ENCODE data around the gene CDC40. TPM values are rescaled to one million over a fixed set of nuclear protein-coding genes. Genes with fewer than 3 reads are reported as not detected.
"Not testable (repeated sequence)": the region's sequence is repeated elsewhere in the genome, so short reads cannot be mapped to it uniquely, and the experiment has no call there.

Gene CDC40
- total RNA-seq, 1 donor from 2014 or later, result 10.0 TPM

- peaks cover 9 to 50% of the 10 kb centered on the region in 2 donors for H3K36me3 ChIP-seq
- H3K9me3 ChIP-seq, result no peaks in the 10 kb centered on the region
- H3K27me3 ChIP-seq, result no peaks in the 10 kb centered on the region
- no peak for TF ChIP-seq CTCF (IDR thresholded peaks at IDR 0.05)
- no peaks in the 10 kb centered on the region for H3K4me1 ChIP-seq
- intact Hi-C loops (cut with DNase I), result no loop called here
- no peak for DNase-seq (ENCODE audit: low spot score in 2 of 2)
- H3K4me3 ChIP-seq, result no peak overlapping the region
- no peak overlapping the region for H3K27ac ChIP-seq
These were observed 46.0 kb downstream of the CDC40 start for GRCh38 chr6:110226261-110226660.

- no peak for TF ChIP-seq CTCF (IDR thresholded peaks at IDR 0.05)
- Histone ChIP-seq H3K27me3 (no peaks in the 10 kb centered on the region), H3K27ac (peak overlapping the region; percentile 6 to 54), H3K4me1 (peaks cover 0 to 3% of the 10 kb centered on the region in 2 donors), H3K4me3 (no peak overlapping the region), H3K36me3 (peaks cover 0 to 29% of the 10 kb centered on the region in 2 donors), H3K9me3 (no peaks in the 10 kb centered on the region)
- intact Hi-C loops (cut with DNase I), result no loop called here
- no peak for DNase-seq (ENCODE audit: low spot score in 2 of 2)
These were observed 52.2 kb downstream of the CDC40 start for GRCh38 chr6:110232450-110232849.

- Histone ChIP-seq H3K9me3 (no peaks in the 10 kb centered on the region), H3K4me3 (peak overlapping the region in 1 of 2 donors; percentile 20), H3K36me3 (peaks cover 0 to 23% of the 10 kb centered on the region in 2 donors), H3K27me3 (no peaks in the 10 kb centered on the region), H3K27ac (peak overlapping the region in 1 of 2 donors; percentile 24), H3K4me1 (peaks cover 0 to 3% of the 10 kb centered on the region in 2 donors)
- no peak for TF ChIP-seq CTCF (IDR thresholded peaks at IDR 0.05)
- intact Hi-C loops (cut with DNase I), result no loop called here
- no peak for DNase-seq (ENCODE audit: low spot score in 2 of 2)
These were observed 53.6 kb downstream of the CDC40 start for GRCh38 chr6:110233770-110234374.

- H3K9me3 ChIP-seq; H3K27ac ChIP-seq; intact Hi-C loops (cut with DNase I); DNase-seq (ENCODE audit: low spot score in 2 of 2); H3K4me1 ChIP-seq; H3K27me3 ChIP-seq; H3K4me3 ChIP-seq: not testable (repeated sequence)
- peaks cover 0 to 11% of the 10 kb centered on the region in 2 donors for H3K36me3 ChIP-seq
These were observed 55.8 kb downstream of the CDC40 start for GRCh38 chr6:110236007-110236406.

GRCh38 chr6:110239526-110240274 lies 59.5 kb downstream of the CDC40 start:
- no peak for TF ChIP-seq CTCF (IDR thresholded peaks at IDR 0.05)
- Histone ChIP-seq H3K36me3 (peaks cover 0 to 13% of the 10 kb centered on the region in 2 donors), H3K27me3 (no peaks in the 10 kb centered on the region), H3K27ac (no peak overlapping the region), H3K4me3 (no peak overlapping the region), H3K9me3 (no peaks in the 10 kb centered on the region), H3K4me1 (no peaks in the 10 kb centered on the region)
- intact Hi-C loops (cut with DNase I), result no loop called here
- no peak for DNase-seq (ENCODE audit: low spot score in 2 of 2)

GRCh38 chr6:110244621-110245020 lies 64.4 kb downstream of the CDC40 start:
- intact Hi-C loops (cut with DNase I); H3K4me3 ChIP-seq; H3K9me3 ChIP-seq; H3K36me3 ChIP-seq; H3K4me1 ChIP-seq; DNase-seq (ENCODE audit: low spot score in 2 of 2); H3K27me3 ChIP-seq; H3K27ac ChIP-seq: not testable (repeated sequence)

All from ascending aorta (tissue), 2 donors.